Measurements from ENCODE around the gene PVALEF. TPM values are rescaled to one million over a fixed set of nuclear protein-coding genes. Genes with fewer than 3 reads are reported as not detected.

The PVALEF gene
- total and polyA plus RNA-seq, 2 donors (not counting 3 experiments of a cell fraction or from before 2014, with no cell fraction given): not detected

DNA sequence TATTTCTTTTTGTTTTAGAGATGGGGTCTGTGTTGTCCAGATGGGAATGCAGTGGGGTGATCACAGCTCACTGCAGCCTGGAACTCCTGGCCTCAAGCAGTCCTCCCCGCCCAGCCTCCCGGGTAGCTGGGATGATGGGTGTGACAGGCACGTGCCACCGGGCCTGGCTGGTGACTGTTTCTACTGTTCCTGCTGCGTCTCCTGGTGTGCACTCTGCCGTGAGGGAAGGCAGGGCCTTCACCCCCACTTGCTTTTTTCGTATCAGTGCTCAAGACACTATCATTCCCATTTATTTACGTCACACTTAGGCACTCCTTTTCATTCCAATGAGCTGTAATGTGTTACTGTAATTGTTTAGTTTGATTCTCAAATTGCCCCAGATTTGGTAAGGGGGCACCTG, 25.3 kb upstream of the PVALEF start:
- Histone ChIP-seq H2AFZ (ENCODE audit: low read depth, low read length) (no peak overlapping the region), H3K9me3 (replicated peaks; ENCODE audit: control insufficient read depth, insufficient read depth, low read length) (no peaks in the 10 kb centered on the region), H3K4me2 (ENCODE audit: insufficient read depth, low read length) (no peak overlapping the region), H3K9me1 (replicated peaks; ENCODE audit: control insufficient read depth, extremely low read depth, insufficient read depth, low read length) (no peaks in the 10 kb centered on the region), H3K4me3 (replicated peaks in 1 of 3; ENCODE audit: insufficient read depth in 1 of 3, low read depth in 1 of 3, low read length in 3 of 3) (no peak overlapping the region), H3K9ac (replicated peaks; ENCODE audit: extremely low read depth, insufficient read depth, low read length) (no peak overlapping the region), H3K27ac (ENCODE audit: insufficient read depth, low read depth, low read length) (no peak overlapping the region), H3K36me3 (ENCODE audit: control insufficient read depth in 2 of 2, extremely low read depth in 1 of 2, insufficient read depth in 2 of 2, low read length in 2 of 2) (no peaks in the 10 kb centered on the region), H3K79me2 (ENCODE audit: control insufficient read depth, insufficient read depth, low read length) (no peaks in the 10 kb centered on the region), H4K20me1 (replicated peaks; ENCODE audit: control insufficient read depth, extremely low read depth, insufficient read depth, low read length) (no peaks in the 10 kb centered on the region), H3K4me1 (ENCODE audit: control insufficient read depth, extremely low read depth, insufficient read depth, low read length) (no peaks in the 10 kb centered on the region), H3K27me3 (ENCODE audit: control insufficient read depth in 2 of 2, insufficient read depth in 2 of 2, low read length in 2 of 2) (no peaks in the 10 kb centered on the region)
- BruUV-seq (replicated peaks): no TSS peak
- FAIRE-seq: no peak
- ChIA-PET POLR2A (no interaction called here), CTCF (interaction anchor here (0.6 to 7.0 kb wide), 4 partner anchors 12 to 472 kb away, joined by 3 to 91 read pairs (median 22); no protein-coding TSS in a partner anchor)
- intact Hi-C loops (cut with micrococcal nuclease) (no loop called here), dilution Hi-C loops (cut with MboI; ENCODE audit: extremely low pct_ligation_motif_present, low sequenced_read_pairs) (no loop called here)
- TF ChIP-seq CTCF (IDR thresholded peaks at IDR 0.05; ENCODE audit: extremely low read depth in 1 of 2, insufficient read depth in 1 of 2, low read depth in 1 of 2, low read length in 2 of 2) (no peak), FOS (IDR thresholded peaks at IDR 0.05; ENCODE audit: borderline replicate concordance, insufficient read depth, low read length) (no peak), EZH2 (IDR thresholded peaks at IDR 0.05; ENCODE audit: borderline replicate concordance, low read depth, low read length, severe bottlenecking) (no peak), GATA2 (IDR thresholded peaks at IDR 0.05; ENCODE audit: insufficient read depth, insufficient read length, low read depth, low read length) (no peak), JUN (IDR thresholded peaks at IDR 0.05; ENCODE audit: borderline replicate concordance, insufficient read depth, insufficient read length, low read depth) (no peak), POLR2AphosphoS5 (IDR thresholded peaks at IDR 0.05; ENCODE audit: insufficient read depth, low read depth, low read length) (no peak), MYC (IDR thresholded peaks at IDR 0.05; ENCODE audit: low read depth, low read length) (no peak), POLR2A (IDR thresholded peaks at IDR 0.05; ENCODE audit: low read depth, low read length) (no peak)
- TF ChIP-seq, protein P1, sequence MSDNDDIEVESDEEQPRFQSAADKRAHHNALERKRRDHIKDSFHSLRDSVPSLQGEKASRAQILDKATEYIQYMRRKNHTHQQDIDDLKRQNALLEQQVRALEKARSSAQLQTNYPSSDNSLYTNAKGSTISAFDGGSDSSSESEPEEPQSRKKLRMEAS (IDR thresholded peaks at IDR 0.05; ENCODE audit: insufficient read depth, insufficient read length): no peak
- no peak for DNase-seq (ENCODE audit: low read depth, low spot score)
